Chondrocyte (in vitro differentiated cells): Measurements from ENCODE around the gene CCDC148. TPM values are rescaled to one million over a fixed set of nuclear protein-coding genes. Genes with fewer than 3 reads are reported as not detected.

Experiments used
- DNase-seq: peaks from one replicate; pipeline ENCODE4 v3.0.0; 2021; ENCODE audit warnings: mixed read lengths, low spot score
- H3K27ac Mint-ChIP-seq: one replicate; pipeline ENCODE4 v1.8.0; 2021; ENCODE audit warnings: mild to moderate bottlenecking, moderate library complexity, mixed read lengths; ENCODE audit not compliant: unreplicated experiment
- H3K27me3 Mint-ChIP-seq: 2 replicates; pipeline ENCODE4 v1.8.0; 2021; ENCODE audit warnings: low read depth, mixed read lengths
- H3K36me3 Mint-ChIP-seq: 2 replicates; pipeline ENCODE4 v1.8.0; 2021; ENCODE audit warnings: low read depth, mixed read lengths
- H3K4me1 Mint-ChIP-seq: 2 replicates; pipeline ENCODE4 v1.8.0; 2021; ENCODE audit warnings: low read depth, mild to moderate bottlenecking, mixed read lengths
- H3K4me3 Mint-ChIP-seq: one replicate; pipeline ENCODE4 v1.8.0; 2021; ENCODE audit warnings: mild to moderate bottlenecking, moderate library complexity, mixed read lengths; ENCODE audit not compliant: unreplicated experiment
- H3K9me3 Mint-ChIP-seq: 2 replicates; pipeline ENCODE4 v1.8.0; 2021; ENCODE audit warnings: low read depth, mixed read lengths
- total RNA-seq: library from RNA; stranded (reverse); gene quantifications from 3 replicates; pipeline ENCODE4 v1.2.1, GENCODE V29; 2021
- TF ChIP-seq, protein P1 (sequence below): fragments of 200-600 bp; sonication (generic); IDR thresholded peaks from 2 replicates; pipeline ENCODE4 v1.5.0; 2021; ENCODE audit warnings: antibody characterized with exemption, mild to moderate bottlenecking, moderate library complexity

The CCDC148 gene
- total RNA-seq, 1 donor from 2014 or later: 0.52 TPM

DNA sequence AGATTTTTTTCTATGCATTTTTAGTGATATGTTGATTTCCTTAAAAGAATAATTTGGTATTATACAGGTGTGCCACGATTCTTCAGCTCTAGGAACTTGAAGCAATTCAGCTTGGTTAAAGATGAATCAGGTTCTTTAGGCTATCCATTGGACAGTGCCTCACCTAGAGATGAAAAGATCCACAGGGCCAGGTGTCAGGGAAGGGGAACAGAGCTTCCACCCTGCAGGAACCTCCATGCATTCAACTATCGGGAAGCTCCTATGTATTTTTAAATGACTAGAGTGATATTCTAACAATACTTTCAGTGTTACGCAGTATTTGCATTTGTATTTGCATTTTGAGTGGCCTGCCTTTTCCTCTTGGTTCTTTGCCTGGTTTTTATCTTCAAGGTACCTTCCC lies 40.4 kb upstream of the CCDC148 start:
- peaks cover 77% of the 10 kb centered on the region for H3K4me1 Mint-ChIP-seq
- no peak overlapping the region for H3K4me3 Mint-ChIP-seq
- no peak for DNase-seq
- H3K27me3 Mint-ChIP-seq: no peaks in the 10 kb centered on the region
- H3K27ac Mint-ChIP-seq: peak overlapping the region; percentile 68
- TF ChIP-seq, protein P1, sequence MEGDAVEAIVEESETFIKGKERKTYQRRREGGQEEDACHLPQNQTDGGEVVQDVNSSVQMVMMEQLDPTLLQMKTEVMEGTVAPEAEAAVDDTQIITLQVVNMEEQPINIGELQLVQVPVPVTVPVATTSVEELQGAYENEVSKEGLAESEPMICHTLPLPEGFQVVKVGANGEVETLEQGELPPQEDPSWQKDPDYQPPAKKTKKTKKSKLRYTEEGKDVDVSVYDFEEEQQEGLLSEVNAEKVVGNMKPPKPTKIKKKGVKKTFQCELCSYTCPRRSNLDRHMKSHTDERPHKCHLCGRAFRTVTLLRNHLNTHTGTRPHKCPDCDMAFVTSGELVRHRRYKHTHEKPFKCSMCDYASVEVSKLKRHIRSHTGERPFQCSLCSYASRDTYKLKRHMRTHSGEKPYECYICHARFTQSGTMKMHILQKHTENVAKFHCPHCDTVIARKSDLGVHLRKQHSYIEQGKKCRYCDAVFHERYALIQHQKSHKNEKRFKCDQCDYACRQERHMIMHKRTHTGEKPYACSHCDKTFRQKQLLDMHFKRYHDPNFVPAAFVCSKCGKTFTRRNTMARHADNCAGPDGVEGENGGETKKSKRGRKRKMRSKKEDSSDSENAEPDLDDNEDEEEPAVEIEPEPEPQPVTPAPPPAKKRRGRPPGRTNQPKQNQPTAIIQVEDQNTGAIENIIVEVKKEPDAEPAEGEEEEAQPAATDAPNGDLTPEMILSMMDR: no peak
- no peaks in the 10 kb centered on the region for H3K9me3 Mint-ChIP-seq
- no peaks in the 10 kb centered on the region for H3K36me3 Mint-ChIP-seq

DNA sequence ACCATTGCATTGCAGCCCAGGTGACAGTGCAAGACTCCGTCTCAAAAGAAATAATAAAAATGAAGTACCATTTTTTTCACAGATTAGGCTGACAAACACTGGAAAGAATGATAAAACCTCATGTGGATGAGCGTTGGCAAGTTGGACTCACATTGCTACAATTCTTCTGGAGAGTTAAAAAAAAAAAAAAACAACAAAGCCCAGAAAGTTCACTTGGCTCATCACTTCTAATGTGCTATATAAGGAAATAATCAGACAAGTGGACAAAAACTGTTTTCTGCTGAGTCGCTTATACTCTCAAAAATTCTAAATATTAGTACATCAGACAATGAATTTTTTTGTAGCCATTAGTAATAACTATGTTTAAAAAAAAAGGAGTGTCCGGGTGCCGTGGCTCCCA lies 38.6 kb upstream of the CCDC148 start:
- Mint-ChIP-seq H3K36me3 (no peaks in the 10 kb centered on the region), H3K27me3 (no peaks in the 10 kb centered on the region), H3K9me3 (no peaks in the 10 kb centered on the region), H3K4me1 (peaks cover 67% of the 10 kb centered on the region), H3K27ac (peak overlapping the region; percentile 69), H3K4me3 (no peak overlapping the region)
- DNase-seq: no peak
- TF ChIP-seq, protein P1: no peak

DNA sequence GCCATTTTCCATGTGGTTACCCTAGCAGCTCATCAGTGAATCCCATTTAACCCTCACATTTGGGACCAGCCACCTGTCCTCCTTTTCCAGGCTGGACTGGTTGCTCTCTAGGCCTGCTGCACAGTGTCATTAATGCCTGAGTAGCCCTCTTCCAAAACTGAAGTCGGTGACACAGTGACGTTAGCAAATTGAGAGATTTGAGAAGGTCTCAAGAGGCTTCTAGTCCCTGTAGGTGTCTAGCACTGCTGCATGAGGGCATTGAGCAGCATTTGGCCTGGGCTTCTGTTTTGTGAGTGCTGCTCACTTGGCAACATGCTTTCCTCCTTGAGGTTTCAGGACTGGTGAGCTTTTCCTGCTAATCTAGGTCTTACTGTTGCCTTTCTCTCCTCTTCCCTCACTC lies 36.9 kb upstream of the CCDC148 start:
- TF ChIP-seq, protein P1: no peak
- Mint-ChIP-seq H3K9me3 (no peaks in the 10 kb centered on the region), H3K27ac (no peak overlapping the region), H3K36me3 (no peaks in the 10 kb centered on the region), H3K27me3 (no peaks in the 10 kb centered on the region), H3K4me3 (no peak overlapping the region), H3K4me1 (peaks cover 67% of the 10 kb centered on the region)
- DNase-seq: no peak

DNA sequence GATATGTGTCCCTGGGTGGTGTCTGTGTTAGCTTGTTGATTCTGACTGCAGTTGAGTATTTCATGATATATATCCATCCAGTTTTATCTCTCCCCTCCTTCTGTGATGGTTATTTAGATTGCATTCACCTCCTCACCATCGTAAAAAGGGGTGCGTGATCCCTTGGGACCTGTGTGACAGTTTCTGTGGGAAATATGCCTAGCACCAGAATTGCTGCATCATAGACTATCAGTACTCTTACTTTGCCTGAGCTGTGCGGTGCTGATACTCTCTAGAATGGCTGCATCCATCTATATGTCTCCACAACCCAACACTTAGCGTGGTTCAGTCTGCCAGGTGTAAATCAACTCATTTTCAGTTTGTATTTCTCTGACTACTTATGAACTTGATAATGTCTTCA lies 34.5 kb upstream of the CCDC148 start:
- Mint-ChIP-seq H3K27me3 (no peaks in the 10 kb centered on the region), H3K4me3 (no peak overlapping the region), H3K4me1 (peaks cover 70% of the 10 kb centered on the region), H3K27ac (no peak overlapping the region), H3K36me3 (no peaks in the 10 kb centered on the region), H3K9me3 (no peaks in the 10 kb centered on the region)
- TF ChIP-seq, protein P1: no peak
- no peak for DNase-seq

- TF ChIP-seq, protein P1: peak; percentile 27
- no peaks in the 10 kb centered on the region for H3K36me3 Mint-ChIP-seq
- H3K4me1 Mint-ChIP-seq: peaks cover 60% of the 10 kb centered on the region
- no peaks in the 10 kb centered on the region for H3K27me3 Mint-ChIP-seq
- no peak for DNase-seq
- H3K4me3 Mint-ChIP-seq: no peak overlapping the region
- no peaks in the 10 kb centered on the region for H3K9me3 Mint-ChIP-seq
- peak overlapping the region; percentile 68 for H3K27ac Mint-ChIP-seq
Observed at GRCh38 chr2:158489366-158490112, 33.0 kb upstream of the CCDC148 start.
